ENCODE results near the gene HPSE2. TPM values are rescaled to one million over a fixed set of nuclear protein-coding genes. Genes with fewer than 3 reads are reported as not detected.

The HPSE2 gene
- total and polyA plus RNA-seq, 8 donors: 0.58 to 15.8 (median 2.0) TPM

- TF ChIP-seq POLR2AphosphoS5 (IDR thresholded peaks at IDR 0.05) (no peak), CTCF (IDR thresholded peaks at IDR 0.05) (no peak), POLR2A (IDR thresholded peaks at IDR 0.05) (no peak), EP300 (IDR thresholded peaks at IDR 0.05) (no peak)
- no peaks in the 10 kb centered on the region for H3K27me3 ChIP-seq
- intact Hi-C loops (cut with DNase I; ENCODE audit: low total_unique reads): no loop called here
- no peak for DNase-seq
- H3K4me3 ChIP-seq: no peak overlapping the region
- H3K27ac ChIP-seq: no peak overlapping the region
- peaks cover 53 to 99% (median 96%) of the 10 kb centered on the region in 4 donors for H3K36me3 ChIP-seq
- 96 to 98% (median 98%) methylated on average over 8 of the region's 8 CpGs for WGBS, 5 donors
- no peaks in the 10 kb centered on the region for H3K9me3 ChIP-seq
- H3K4me1 ChIP-seq: no peaks in the 10 kb centered on the region
Measured at GRCh38 chr10:98430427-98430826, 805.2 kb downstream of the HPSE2 start.

DNA sequence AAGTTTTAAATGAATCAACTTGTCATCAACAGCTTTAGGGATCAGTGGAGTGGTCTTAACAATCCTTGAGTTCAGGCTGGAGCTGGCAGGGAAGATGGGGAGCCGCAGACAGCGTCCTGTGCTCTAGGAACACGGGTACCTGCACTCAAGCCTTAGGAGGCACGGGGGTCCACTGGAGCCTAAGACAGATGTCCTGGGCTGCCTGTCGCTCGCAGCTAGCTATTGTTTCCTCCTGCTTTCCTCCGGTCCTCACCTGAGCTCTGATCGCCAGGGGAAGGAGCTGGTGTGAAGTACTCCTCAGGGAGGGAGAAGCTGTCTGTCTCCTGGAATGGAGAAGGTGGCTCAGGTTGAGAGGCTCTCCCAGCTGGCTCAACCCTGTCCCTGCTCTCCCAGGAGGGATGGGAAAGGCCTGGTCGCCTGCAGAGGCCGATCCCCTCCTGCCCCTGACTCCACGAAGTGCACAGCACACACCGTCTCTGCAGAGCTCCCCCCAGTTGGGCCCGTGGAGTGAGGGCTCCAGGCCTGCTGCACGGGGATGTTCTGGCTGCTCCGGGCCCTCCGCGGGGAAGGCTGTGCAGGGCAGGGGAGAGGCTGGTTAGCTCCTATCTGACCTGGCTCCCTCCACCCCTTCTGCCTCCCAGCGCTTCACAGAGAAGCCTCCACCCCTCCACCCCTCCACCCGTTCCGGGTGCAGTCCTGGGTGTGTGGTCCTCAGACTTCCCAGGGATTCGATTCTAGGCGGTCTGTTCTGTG lies 806.2 kb downstream of the HPSE2 start:
- intact Hi-C loops (cut with DNase I; ENCODE audit: low total_unique reads): no loop called here
- Histone ChIP-seq H3K9me3 (no peaks in the 10 kb centered on the region), H3K4me3 (no peak overlapping the region), H3K4me1 (no peaks in the 10 kb centered on the region), H3K27ac (no peak overlapping the region), H3K36me3 (peaks cover 43 to 99% (median 95%) of the 10 kb centered on the region in 4 donors), H3K27me3 (no peaks in the 10 kb centered on the region)
- DNase-seq: no peak
- 96 to 99% (median 97%) methylated on average over 15 to 22 of the region's 22 CpGs for WGBS, 5 donors
- TF ChIP-seq EP300 (IDR thresholded peaks at IDR 0.05) (no peak), POLR2AphosphoS5 (IDR thresholded peaks at IDR 0.05) (no peak), POLR2A (IDR thresholded peaks at IDR 0.05) (no peak), CTCF (IDR thresholded peaks at IDR 0.05) (no peak)

DNA sequence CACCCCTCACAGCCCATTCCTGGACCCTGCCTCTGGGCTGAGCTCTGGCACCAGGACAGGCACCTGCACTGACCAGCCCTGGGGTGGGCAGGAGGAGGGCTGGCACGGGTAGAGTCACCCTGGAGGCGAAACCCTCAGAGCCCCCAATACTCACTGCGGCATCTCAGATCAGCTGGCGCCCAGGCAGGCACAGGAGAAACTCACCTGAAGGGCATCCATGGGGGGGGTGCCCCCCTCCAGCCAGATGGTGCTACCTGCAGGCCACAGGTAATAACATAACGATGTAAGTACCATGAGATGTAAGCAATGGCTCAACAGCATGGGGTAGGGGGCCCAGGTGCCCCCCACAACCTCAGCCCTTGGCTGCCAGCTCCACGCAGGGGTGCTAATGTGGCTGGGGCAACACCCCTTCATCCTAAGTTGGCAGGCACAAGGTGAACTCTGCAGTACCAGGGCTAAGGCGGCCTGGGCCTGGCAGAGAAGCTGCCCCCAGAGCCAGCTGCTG lies 808.6 kb downstream of the HPSE2 start:
- 95 to 97% (median 96%) methylated on average over 5 to 7 of the region's 7 CpGs for WGBS, 5 donors
- Histone ChIP-seq H3K4me3 (no peak overlapping the region), H3K27me3 (no peaks in the 10 kb centered on the region), H3K36me3 (peaks cover 45 to 99% (median 95%) of the 10 kb centered on the region in 4 donors), H3K4me1 (no peaks in the 10 kb centered on the region), H3K9me3 (no peaks in the 10 kb centered on the region), H3K27ac (no peak overlapping the region)
- intact Hi-C loops (cut with DNase I; ENCODE audit: low total_unique reads): no loop called here
- no peak for DNase-seq
- TF ChIP-seq CTCF (IDR thresholded peaks at IDR 0.05): no peak
- no peak for TF ChIP-seq POLR2AphosphoS5 (IDR thresholded peaks at IDR 0.05)
- TF ChIP-seq POLR2A (IDR thresholded peaks at IDR 0.05): no peak
- TF ChIP-seq EP300 (IDR thresholded peaks at IDR 0.05): no peak

GRCh38 chr10:98425511-98426352 lies 809.9 kb downstream of the HPSE2 start:
- WGBS, 5 donors: 86 to 91% (median 87%) methylated on average over 15 to 21 of the region's 21 CpGs
- Histone ChIP-seq H3K27ac (no peak overlapping the region), H3K27me3 (no peaks in the 10 kb centered on the region), H3K4me3 (no peak overlapping the region), H3K9me3 (no peaks in the 10 kb centered on the region), H3K4me1 (no peaks in the 10 kb centered on the region), H3K36me3 (peaks cover 38 to 99% (median 91%) of the 10 kb centered on the region in 4 donors)
- intact Hi-C loops (cut with DNase I; ENCODE audit: low total_unique reads): no loop called here
- peak in 5 of 7 experiments; percentile 17 to 65 (median 53) for TF ChIP-seq CTCF (IDR thresholded peaks at IDR 0.05)
- no peak for TF ChIP-seq POLR2A (IDR thresholded peaks at IDR 0.05)
- TF ChIP-seq POLR2AphosphoS5 (IDR thresholded peaks at IDR 0.05): no peak
- no peak for TF ChIP-seq EP300 (IDR thresholded peaks at IDR 0.05)
- DNase-seq: peak; percentile 53 to 55
